Measurements from ENCODE around the gene CDK2AP2.
A peak's percentile ranks its signal among the peaks of the same experiment; 100 is the strongest.
"Not testable (repeated sequence)": the region's sequence is repeated elsewhere in the genome, so short reads cannot be mapped to it uniquely, and the experiment has no call there.

The CDK2AP2 gene

GRCh38 chr11:67482827-67483798 is 24.8 kb downstream of the CDK2AP2 start, which contains the start of gene AIP:
Gene AIP (plus strand): TSS chr11:67483026. CDS start chr11:67483159, 133 bp downstream.
- DNase-seq (ENCODE audit: extremely low spot score): peak; percentile 98

GRCh38 chr11:67482275-67482826 is 25.6 kb downstream of the CDK2AP2 start:
- DNase-seq (ENCODE audit: extremely low spot score): no peak

More at GRCh38 chr11:67482827-67483798, 24.8 kb downstream of the CDK2AP2 start, which contains the start of gene AIP:
- ChIA-PET CTCF (interaction anchor here (0.6 to 0.7 kb wide), 2 partner anchors 12 to 90 kb away, joined by 3 to 4 read pairs; no protein-coding TSS in a partner anchor), POLR2A (interaction anchor here (0.6 to 1.6 kb wide), 14 partner anchors 9 to 129 kb away, joined by 3 to 10 read pairs (median 4); partner anchors contain the start of genes PPP1CA, RAD9A and TMEM134)
- TF ChIP-seq NFRKB (IDR thresholded peaks at IDR 0.05) (no peak), HDGF (IDR thresholded peaks at IDR 0.05; ENCODE audit: borderline replicate concordance) (no peak), FOXM1 (IDR thresholded peaks at IDR 0.05; ENCODE audit: borderline replicate concordance) (no peak), SUZ12 (IDR thresholded peaks at IDR 0.05) (no peak), FOXA1 (IDR thresholded peaks at IDR 0.05) (no peak), ARNT (IDR thresholded peaks at IDR 0.05) (no peak), BHLHE40 (IDR thresholded peaks at IDR 0.05; ENCODE audit: borderline replicate concordance) (no peak), ZNF384 (IDR thresholded peaks at IDR 0.05) (no peak), L3MBTL2 (conservative IDR thresholded peaks at IDR 0.05) (peak; percentile 100), ELF4 (IDR thresholded peaks at IDR 0.05) (peak; percentile 52; the same call in 1 of the 2 replicates), PKNOX1 (IDR thresholded peaks at IDR 0.05) (peak; percentile 98), TARDBP (IDR thresholded peaks at IDR 0.05) (no peak), FOXK2 (IDR thresholded peaks at IDR 0.05) (no peak), SP1 (IDR thresholded peaks at IDR 0.05) (no peak), LEF1 (IDR thresholded peaks at IDR 0.05; ENCODE audit: borderline replicate concordance) (no peak), CTBP1 (IDR thresholded peaks at IDR 0.05; ENCODE audit: borderline replicate concordance) (no peak)

GRCh38 chr11:67477344-67478050 is 30.5 kb downstream of the CDK2AP2 start:
- CTCF ChIA-PET: interaction anchor here (0.7 kb wide), 1 partner anchor 9 kb away, joined by 9 read pairs; no protein-coding TSS in a partner anchor
- POLR2A ChIA-PET; DNase-seq (ENCODE audit: extremely low spot score): not testable (repeated sequence)

More at GRCh38 chr11:67482275-67482826, 25.6 kb downstream of the CDK2AP2 start:
- CTCF ChIA-PET: interaction anchor here (0.6 to 0.7 kb wide), 2 partner anchors 13 to 90 kb away, joined by 3 to 4 read pairs; no protein-coding TSS in a partner anchor
- TF ChIP-seq ZNF384 (IDR thresholded peaks at IDR 0.05): peak; percentile 87
- no peak for TF ChIP-seq ARNT (IDR thresholded peaks at IDR 0.05)
- POLR2A ChIA-PET: interaction anchor here (0.6 to 1.6 kb wide), 16 partner anchors 9 to 128 kb away, joined by 3 to 10 read pairs (median 4); partner anchors contain the start of genes PPP1CA, RAD9A and TMEM134

- DNase-seq (ENCODE audit: extremely low spot score); CTCF ChIA-PET; POLR2A ChIA-PET: not testable (repeated sequence)
These were observed 31.3 kb downstream of the CDK2AP2 start for GRCh38 chr11:67476692-67477091.

GRCh38 chr11:67472882-67473281 is 35.1 kb downstream of the CDK2AP2 start:
- ChIA-PET CTCF (no interaction called here), POLR2A (interaction anchor here (0.8 kb wide), 1 partner anchor 10 kb away, joined by 3 read pairs; the partner anchor contains the start of gene AIP)
- no peak for DNase-seq (ENCODE audit: extremely low spot score)
- TF ChIP-seq HDGF (IDR thresholded peaks at IDR 0.05; ENCODE audit: borderline replicate concordance) (no peak), PKNOX1 (IDR thresholded peaks at IDR 0.05) (no peak), SP1 (IDR thresholded peaks at IDR 0.05) (no peak), SUZ12 (IDR thresholded peaks at IDR 0.05) (no peak), TARDBP (IDR thresholded peaks at IDR 0.05) (no peak), CTBP1 (IDR thresholded peaks at IDR 0.05; ENCODE audit: borderline replicate concordance) (no peak), LEF1 (IDR thresholded peaks at IDR 0.05; ENCODE audit: borderline replicate concordance) (no peak), NFRKB (IDR thresholded peaks at IDR 0.05) (no peak), BHLHE40 (IDR thresholded peaks at IDR 0.05; ENCODE audit: borderline replicate concordance) (no peak)

GRCh38 chr11:67470337-67471002 is 37.5 kb downstream of the CDK2AP2 start:
- no peak for TF ChIP-seq FOXA1 (IDR thresholded peaks at IDR 0.05)
- TF ChIP-seq NFRKB (IDR thresholded peaks at IDR 0.05): no peak
- POLR2A ChIA-PET: interaction anchor here (0.6 to 3.5 kb wide), 4 partner anchors 11 to 69 kb away, joined by 3 to 34 read pairs (median 9); partner anchors contain the start of genes PPP1CA and PTPRCAP

More at GRCh38 chr11:67470337-67471002, 37.5 kb downstream of the CDK2AP2 start:
- DNase-seq (ENCODE audit: extremely low spot score): no peak
- CTCF ChIA-PET: no interaction called here

All from HEK293T (cell line).